ENCODE results near the gene ACTN2. TPM values are rescaled to one million over a fixed set of nuclear protein-coding genes. Genes with fewer than 3 reads are reported as not detected.

The ACTN2 gene
- total RNA-seq, 1 donor from 2014 or later = not detected

DNA sequence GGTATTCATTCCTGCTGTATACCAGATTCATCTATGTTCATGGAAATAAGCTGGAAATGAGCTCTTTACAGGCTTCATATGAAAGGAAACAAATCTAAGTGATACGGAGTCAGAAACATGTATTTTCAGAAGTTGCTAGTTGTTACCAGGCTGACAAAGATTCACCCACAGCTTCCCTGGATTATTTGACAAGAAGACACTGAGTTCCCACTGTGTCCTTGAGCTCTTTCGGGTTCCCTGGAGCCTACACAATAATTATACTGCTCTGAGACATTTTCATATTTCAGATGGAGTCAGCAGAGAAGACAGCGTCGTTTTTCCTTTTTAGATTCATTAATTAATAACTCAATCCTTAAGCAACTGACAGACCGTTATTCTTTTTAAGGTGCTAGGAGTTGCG is 79.5 kb downstream of the ACTN2 start:
- no peak for DNase-seq (ENCODE audit: extremely low read depth, low read depth, low spot score)

DNA sequence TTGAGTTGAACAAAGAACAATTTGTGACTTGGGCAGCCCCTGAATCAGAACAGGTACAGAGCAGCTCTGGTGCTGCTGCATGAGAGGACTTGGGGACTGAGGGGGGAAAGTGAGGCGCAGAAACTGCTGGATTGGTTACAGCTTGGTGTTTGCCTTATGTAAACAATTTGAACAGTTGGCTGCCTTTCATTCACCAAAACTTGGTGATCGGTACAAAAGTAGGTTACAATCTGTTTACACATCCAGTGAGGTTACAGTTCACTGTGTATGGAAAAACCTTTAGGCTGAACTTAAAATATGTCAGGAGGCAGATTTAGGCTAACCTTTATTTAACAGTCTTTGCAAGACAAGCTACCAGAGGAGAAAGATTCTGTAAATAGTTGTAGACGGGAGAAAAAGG is 80.2 kb downstream of the ACTN2 start:
- no peak for DNase-seq (ENCODE audit: extremely low read depth, low read depth, low spot score)

DNA sequence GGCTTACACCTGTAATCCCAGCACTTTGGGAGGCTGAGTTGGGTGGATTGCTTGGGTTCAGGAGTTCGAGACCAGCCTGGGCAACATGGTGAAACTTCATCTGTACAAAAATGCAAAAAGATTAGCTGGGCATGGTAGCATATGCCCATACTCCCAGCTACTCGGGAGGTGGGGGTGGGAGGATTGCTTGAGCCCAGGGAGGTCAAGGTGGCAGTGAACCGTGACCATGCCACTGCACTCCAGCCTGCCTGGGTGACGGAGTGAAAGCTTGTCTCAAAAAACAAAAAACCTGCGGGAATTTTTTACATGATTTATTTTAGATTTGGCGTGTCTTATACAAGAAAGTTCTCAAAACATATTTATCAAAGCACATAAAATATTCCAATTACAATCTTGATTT is 81.0 kb downstream of the ACTN2 start:
- DNase-seq (ENCODE audit: extremely low read depth, low read depth, low spot score) = no peak

DNA sequence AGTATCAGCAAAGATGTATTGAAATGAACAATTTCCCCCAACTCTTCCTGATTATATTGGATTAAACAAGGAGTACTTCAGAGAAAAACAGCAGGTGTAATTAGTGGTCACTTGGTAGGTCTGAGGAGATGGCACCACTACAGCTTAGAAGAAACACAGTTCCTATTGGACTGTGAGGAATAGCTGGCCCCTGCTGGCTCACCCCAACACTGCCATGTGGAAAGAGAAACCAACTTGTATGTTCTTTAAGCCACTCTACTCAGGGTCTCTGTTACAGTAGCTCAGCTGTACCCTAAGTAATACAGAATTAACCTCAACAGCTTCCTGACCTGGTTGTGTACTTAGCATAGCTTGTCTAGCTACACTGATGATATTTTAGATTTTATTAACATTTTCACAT is 82.3 kb downstream of the ACTN2 start:
- DNase-seq (ENCODE audit: extremely low read depth, low read depth, low spot score) = no peak

DNA sequence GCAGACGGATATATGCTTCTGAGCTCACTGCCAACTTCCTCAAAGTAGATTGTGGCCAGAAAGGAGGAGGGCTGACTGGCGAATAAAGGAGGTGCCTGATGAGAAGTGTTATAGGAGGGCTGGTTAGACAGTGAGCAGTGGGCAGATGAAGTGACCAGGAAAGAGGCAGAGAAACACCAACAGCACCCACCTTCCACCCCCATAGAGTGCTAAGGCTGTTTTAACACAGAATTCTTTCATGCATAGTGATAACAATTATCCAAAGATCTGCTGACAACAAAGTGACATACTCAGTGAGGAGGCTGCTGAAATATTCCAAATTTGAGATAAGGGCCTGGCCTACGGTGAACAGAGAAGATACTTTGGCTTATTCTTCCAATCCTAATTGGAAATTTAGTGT is 87.6 kb downstream of the ACTN2 start:
- no peak for DNase-seq (ENCODE audit: extremely low read depth, low read depth, low spot score)

DNA sequence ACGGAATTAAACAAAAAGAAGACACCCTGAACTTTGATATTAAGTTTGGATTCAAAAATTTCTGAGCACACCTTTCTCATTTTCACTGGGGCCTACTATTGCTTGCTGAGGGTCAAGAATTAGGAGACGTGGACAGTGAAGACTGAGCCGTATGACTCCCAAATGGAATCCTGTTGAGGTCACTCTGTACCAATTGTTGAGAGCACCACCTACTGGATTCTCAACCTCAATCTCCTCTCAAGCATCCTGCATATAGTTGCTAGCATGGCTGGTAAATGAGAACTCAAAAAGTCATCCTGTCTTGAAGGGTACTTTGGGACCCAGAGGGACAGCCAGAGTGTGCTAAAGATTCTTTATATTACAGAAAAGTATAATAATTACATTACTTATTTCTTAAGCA is 88.6 kb downstream of the ACTN2 start:
- no peak for DNase-seq (ENCODE audit: extremely low read depth, low read depth, low spot score)

DNA sequence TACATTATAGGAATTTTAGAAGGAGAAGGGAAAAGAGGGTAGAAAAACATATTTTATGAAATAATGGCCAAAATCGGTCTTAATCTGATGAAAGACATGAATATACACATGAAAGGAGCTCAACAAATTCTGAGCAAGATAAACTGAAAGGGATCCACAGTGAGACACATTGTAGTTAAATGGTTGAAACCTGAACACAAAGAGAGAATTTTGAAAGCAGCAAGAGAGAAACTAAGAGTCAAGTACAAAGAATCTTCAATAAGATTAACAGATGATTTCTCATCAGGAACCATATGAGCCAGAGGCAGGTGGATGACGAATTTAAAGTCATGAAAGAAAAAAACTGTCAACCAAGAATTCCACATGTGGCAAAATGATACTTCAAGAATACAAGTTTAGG is 93.0 kb downstream of the ACTN2 start:
- DNase-seq (ENCODE audit: extremely low read depth, low read depth, low spot score) = no peak

DNA sequence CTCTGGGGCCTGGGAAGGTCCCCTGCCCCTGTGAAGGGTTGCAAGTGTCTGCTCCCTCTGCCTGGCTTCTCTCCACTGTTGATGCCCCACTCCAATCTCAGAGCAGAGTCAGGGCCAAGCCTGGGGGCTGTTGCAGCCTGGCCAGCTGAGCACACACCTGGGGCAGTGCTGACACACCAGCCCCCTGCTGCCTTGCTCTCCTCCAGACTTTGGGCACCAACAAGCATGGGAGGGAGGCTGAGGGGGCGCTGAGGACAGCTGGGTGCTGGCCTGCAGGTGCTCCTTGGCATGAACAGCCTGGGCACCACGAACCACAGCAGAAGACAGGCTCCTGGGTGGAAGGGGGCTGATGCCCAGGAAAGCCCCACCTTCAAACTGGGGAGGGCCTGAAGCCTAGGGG is 99.2 kb downstream of the ACTN2 start:
- DNase-seq (ENCODE audit: extremely low read depth, low read depth, low spot score) = no peak

DNA sequence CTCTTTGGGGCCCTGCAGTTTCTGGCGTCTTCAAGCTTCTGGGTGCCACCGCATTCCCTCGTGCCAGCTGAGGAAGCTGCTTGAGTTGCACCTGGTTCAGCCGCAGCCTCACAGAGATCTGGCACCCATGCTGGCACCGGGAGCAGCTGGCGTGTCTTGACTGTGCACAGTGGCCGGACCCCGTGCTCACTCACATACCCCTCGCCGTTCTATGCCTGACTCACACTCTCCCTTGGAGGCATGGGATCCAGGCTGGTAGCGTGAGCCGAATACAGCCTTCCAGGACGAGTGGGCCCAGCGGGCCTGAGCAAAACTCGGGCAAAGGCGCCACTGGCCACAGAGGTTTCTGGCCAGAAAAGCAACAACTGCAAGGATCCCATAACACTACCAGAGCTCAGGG is 100.2 kb downstream of the ACTN2 start:
- DNase-seq (ENCODE audit: extremely low read depth, low read depth, low spot score) = no peak

DNA sequence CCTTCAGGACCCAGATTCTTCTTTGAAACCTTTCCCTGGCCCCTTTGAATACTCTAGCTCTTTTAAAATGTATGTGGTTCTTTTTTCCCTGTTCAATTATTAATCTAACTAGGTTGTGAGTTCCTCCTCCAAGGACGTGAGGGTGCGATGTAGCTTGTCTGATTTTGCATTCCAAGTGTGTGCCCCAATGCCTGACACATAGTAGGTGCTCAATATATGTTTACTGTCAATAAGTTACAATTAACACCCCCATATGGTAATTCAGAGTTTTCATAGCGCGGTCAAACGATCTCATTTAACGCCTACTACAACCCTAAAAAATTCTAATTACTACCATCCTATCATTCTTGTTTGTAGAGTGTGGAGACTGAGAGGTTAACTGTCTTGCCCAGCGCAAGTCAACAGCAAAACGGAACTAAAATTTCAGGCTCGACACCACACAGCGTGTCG is 108.3 kb downstream of the ACTN2 start:
- no peak for DNase-seq (ENCODE audit: extremely low read depth, low read depth, low spot score)

DNA sequence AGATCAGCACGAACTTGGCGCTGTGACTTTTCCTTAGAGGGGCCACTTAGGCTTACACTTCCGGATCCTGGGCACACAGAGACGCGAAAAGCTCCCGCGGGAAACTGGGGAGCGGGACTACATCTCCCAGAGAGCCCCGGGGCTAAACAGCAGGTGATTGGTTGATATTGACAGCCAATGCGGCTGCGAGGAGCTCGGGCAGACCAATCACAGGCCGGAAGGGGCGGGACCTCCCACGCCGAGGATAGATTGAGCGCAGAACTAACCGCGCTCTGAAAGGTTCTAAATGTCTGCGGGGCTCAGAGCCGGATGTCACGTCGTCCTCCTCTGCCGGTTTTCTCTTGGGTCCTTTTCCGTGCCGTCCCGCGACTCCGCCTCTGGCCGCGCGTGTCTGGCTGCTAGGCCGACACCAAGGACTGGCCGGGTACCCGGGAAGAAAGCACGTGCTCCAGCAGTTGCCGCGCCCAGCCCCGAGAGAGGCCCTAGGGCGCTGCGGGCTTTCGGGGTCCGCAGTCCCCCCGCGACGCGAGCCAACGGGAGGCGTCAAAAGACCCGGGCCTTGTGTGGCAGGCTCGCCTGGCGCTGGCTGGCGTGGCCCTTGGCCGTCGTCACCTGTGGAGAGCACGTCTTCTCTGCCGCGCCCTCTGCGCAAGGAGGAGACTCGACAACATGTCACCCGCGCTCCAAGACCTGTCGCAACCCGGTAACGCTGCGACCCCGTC is 108.9 kb downstream of the ACTN2 start, which contains the start of gene MTR:
Gene MTR, plus strand, starts transcription at position 258 of the 722 bp plus-strand sequence. Its CDS starts 412 bp downstream, at position 670.
- DNase-seq (ENCODE audit: extremely low read depth, low read depth, low spot score) = peak; percentile 88

DNA sequence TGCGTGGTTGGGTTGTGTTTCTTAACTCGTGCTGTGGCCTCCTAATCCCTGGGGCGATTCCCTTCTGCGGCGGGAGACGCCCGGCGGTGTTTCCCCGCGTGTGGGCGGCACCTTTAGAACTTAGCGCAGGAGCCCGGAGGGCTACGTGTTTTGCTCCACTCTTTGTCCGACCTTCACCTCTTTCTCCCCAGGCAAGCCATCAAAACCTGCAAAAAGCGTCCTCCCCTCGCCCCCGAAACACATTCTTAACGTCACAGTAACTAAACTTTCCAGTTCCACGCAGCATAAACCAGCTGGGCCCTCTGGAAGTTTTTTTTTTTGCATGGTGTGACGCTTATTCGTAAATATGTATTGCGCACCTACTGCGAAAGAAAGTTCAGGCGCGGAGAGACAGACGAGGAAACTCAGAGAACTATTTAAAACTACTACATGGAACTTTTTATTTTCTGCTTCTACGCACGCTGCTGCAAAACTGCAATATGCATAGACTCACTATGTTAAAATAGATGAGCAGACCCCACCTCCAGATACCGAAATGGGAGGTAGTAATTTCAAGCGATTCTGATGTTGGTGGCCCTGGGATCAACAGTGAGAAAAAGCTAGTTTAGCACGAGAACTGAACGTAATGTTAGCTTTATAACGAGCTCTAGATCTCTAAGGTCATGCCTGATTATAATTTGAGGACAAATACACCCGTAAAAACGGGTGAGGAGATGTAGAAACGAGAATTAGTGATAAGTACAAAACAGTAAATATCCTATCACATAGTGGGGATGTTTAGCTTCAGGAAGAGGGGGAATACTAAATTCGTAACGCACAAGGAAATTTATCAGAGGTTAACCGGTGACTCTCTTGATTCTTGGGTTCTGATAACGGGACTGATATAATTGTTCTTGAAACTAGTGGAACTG is 109.7 kb downstream of the ACTN2 start:
- DNase-seq (ENCODE audit: extremely low read depth, low read depth, low spot score) = no peak

DNA sequence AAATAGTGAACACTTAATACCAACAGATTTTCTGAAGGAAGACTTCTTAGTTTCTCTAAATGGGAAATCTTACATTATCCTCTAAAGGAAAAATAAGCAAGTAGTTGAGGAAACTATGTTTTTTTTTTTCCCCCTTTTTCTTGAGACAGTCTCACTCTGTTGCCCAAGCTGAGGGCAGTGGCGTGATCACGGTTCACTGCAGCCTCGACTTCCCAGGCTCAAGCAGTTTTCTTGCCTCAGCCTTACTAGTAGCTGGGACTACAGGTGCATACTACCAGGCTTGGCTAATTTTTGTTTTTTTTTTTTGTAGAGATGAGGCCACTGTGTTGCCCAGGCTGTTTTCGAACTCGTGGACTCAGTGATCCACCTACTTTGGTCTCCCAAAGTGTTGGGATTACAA is 112.7 kb downstream of the ACTN2 start:
- DNase-seq (ENCODE audit: extremely low read depth, low read depth, low spot score) = no peak

DNA sequence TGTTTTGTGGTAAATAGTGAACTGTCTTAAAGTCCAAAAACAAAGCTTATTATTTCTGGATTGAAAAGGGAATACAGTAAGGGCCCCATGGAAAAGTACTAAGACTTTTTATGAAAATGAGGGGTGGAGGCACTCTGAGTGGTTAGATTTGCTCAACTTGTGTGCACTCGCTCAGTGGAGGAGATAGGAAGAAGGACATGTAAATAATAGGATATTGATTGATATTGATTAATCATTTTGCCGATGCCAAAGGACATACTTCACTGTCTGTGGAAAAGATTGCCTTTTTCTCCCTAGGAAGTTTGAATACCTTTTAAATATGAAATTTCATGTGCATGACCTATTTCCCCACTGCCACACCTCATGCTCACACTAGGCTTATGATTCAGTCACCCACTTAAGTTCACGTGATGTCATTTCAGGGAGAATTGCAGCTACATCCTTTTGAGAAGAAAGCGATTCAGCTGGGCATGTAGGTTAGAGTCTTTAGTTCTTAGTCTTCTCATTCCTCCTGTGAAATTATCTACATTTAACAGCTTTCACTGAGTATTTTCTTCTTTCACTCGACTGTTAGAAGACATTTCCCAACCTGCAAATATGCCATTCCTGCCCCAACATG is 113.8 kb downstream of the ACTN2 start:
- DNase-seq (ENCODE audit: extremely low read depth, low read depth, low spot score) = no peak

DNA sequence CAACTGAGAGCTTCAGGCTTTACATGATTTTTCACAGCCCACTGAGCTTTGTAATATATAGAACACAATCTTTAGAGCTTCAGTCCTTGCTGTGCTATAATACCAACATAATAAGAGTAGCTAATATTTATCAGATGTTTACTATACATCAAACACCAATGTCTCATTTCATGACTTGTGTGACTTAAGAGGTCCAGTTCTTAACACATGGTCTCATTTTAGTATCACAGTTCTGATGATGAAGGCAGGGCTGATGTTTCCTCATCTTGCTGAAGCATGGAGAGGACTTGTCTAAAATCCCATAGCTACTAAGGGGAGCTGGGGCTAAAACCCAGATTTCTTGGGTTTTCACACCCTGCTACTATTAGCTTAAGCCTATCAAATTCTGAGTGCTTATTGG is 114.3 kb downstream of the ACTN2 start:
- no peak for DNase-seq (ENCODE audit: extremely low read depth, low read depth, low spot score)

DNA sequence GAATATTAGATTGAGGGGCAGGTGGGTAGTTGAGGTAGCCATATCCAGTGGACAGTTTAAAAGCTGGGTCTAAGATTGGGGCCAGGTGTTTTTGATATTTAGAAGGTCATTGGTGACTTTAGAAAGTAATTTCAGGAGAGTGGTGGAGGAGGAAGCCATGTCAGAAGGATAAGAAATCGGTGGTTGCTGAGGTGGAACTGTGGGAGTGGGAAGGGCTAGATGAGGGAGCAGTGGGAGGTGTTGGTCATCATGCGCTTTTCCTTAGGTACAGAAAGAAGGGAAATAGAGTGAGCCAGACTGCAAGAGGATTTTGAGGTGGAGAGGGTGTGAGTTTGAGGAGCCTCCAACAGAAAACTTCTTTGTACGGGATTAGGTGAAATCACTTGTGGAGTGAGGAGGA is 116.0 kb downstream of the ACTN2 start:
- no peak for DNase-seq (ENCODE audit: extremely low read depth, low read depth, low spot score)

DNA sequence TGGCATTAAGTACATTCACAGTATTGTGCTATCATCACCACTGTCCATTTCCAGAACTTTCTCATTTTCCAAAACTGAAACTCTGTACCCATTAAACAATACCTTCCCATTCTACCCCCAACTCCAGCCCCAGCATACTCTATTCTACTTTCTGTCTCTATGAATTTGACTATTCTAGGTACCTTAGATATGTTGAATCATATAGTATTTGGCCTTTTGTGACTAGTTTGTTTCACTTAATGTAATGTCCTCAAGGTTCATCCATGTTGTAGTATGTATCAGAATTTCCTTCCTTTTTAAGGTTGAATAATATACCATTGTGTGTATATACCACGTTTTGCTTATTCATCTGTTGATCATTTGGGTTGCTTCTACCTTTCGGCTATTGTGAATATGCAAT is 120.3 kb downstream of the ACTN2 start:
- DNase-seq (ENCODE audit: extremely low read depth, low read depth, low spot score) = no peak

DNA sequence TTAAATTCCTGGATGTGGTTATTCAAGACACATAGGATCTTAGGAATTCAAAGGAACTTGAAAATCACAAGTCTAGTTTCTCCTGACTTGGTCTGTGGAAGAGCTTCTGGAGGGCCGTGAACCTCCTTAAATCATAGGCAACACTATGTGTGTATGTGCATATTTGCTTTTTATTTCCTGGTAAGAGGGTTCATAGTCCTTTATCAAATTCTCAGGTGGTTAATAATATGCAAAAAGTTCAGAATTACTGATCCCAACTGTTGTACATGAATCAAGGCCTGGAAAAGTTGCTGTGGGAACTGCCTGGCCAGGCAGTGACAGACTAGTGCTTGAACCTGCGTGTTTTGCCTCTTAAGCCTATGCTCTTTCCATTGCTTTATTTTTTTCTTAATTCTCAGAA is 121.7 kb downstream of the ACTN2 start:
- no peak for DNase-seq (ENCODE audit: extremely low read depth, low read depth, low spot score)

DNA sequence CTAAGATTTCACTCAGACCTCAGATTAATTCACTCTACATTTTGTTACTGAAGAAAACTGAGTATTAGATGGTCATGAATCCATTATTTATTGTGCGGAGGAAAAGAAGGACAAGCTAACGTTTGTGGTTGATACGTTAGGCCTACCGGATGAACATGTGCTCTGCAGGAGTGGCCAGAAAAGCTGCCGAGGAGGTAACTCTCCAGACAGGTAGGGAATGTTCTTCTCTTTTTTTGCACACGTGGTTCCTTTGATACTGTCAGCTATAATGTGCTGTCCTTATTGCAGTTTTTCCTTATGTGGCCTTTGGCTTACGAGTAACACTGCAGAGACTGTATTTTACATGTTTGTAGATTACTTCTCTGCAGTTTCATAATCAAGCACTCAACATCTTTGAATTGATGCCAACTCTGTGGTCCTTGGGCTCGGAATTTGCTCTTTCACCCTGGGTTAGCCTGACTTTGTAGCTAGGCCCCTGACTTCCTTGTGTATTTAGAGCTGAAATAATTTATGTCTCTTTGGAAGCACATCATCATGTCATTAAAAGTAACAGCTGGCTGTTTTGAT is 122.3 kb downstream of the ACTN2 start:
- DNase-seq (ENCODE audit: extremely low read depth, low read depth, low spot score) = no peak

DNA sequence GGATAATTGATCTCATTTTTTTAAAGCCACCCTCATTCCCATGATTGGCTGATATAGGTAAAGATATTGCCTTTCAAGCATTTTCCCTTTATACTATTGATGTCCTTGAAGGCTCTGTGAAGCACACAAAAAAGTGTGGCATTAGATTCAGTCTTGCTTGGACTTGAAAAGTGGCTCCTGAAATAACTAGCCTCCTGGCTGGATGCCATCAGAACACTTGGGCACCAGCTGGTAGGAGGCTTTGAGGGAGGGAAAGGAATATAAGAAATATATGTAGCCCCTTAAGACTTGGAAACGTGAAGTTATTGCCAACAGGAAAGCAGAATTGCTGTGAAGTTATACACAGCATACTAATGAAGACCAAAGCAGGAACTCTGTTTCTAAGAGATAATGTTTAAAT is 122.8 kb downstream of the ACTN2 start:
- DNase-seq (ENCODE audit: extremely low read depth, low read depth, low spot score) = no peak

DNA sequence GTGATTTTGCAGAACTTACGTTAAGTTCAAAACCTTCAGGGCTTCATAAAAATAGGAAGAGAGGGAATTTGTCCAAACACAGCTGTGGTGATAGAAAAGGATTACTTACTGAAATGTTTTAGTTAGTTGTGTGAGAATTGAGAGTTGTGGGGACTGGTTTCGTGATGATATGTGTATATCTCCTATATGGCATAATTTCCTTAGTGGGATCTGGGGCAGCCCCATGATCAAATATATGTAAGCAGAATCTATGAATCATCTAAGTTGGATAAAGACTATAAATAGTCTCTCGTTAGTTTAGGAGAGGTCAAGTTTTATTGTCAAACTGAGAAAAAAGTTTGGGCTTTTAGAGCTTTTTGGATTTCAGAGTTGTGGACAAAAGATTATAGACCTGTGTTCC is 123.7 kb downstream of the ACTN2 start:
- DNase-seq (ENCODE audit: extremely low read depth, low read depth, low spot score) = no peak
